T-helper 9 cell (primary cell): ENCODE results near the gene FAM3A.
"Not testable (repeated sequence)": the region's sequence is repeated elsewhere in the genome, so short reads cannot be mapped to it uniquely, and the experiment has no call there.

Experiments
- DNase-seq: peaks from one replicate; pipeline ENCODE4 v3.0.0-alpha.2; 2020

Gene FAM3A

DNA sequence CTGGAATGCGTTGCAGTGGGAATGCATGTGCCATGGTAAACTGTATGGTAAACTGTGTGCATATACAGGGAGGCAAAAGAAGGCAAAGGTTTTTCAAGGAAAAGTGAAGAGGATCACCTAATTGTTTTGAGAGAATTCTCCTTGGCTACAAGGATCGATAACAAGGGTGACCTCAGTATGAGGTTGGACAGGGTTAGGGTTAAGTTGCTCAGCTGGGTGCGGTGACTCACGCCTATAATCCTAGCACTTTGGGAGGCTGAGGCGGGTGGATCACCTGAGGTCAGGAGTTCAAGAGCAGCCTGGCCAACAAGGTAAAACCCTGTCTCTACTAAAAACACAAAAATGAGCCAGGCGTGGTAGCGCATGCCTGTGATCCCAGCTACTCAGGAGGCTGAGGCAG is 14.6 kb downstream of the FAM3A start:
- not testable (repeated sequence) for DNase-seq

GRCh38 chrX:154496591-154497137 is 19.4 kb downstream of the FAM3A start:
- DNase-seq: not testable (repeated sequence)

GRCh38 chrX:154495472-154495922 is 20.5 kb downstream of the FAM3A start:
- DNase-seq: no peak

- no peak for DNase-seq
Observed at GRCh38 chrX:154494715-154495114, 21.3 kb downstream of the FAM3A start.

DNA sequence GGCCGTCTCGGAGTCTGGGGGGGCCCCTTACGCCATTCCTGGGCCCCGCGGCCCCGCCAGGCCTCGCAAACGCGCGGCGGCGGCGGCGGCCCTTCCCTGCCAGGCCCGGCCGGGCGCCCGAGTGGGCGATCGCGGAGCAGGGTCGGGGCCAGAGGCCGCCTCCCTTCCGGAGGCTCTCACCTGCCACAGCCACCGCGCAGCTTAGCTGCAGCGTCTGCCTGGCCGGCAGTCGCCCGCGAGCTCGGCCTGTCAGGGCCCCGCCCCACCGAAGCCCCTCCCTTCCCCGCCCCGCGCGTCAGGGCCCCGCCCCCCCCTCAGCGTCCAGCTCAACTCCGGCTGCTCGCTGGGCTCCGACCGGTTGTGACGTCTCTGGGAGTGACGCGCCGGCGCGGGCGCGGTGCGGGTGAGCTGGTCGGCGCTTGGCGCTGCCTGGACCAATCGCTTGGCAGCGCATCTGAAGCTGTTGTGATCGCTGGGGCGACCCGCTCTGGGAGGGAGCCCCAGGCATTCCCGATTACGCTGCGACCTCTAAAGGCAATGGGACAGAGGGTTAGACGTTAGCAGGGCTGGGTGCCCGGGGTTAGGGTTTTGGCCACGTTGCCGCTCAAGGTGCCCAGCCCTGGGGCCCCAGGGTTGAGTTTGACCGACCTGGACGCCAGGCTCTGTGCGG is 25.5 kb downstream of the FAM3A start, which contains the start of gene SLC10A3:
Gene SLC10A3 (minus strand): TSS at position 216 of the 670 bp plus-strand sequence. CDS start 1,689 bp downstream, outside the sequence.
- peak; percentile 80 for DNase-seq

DNA sequence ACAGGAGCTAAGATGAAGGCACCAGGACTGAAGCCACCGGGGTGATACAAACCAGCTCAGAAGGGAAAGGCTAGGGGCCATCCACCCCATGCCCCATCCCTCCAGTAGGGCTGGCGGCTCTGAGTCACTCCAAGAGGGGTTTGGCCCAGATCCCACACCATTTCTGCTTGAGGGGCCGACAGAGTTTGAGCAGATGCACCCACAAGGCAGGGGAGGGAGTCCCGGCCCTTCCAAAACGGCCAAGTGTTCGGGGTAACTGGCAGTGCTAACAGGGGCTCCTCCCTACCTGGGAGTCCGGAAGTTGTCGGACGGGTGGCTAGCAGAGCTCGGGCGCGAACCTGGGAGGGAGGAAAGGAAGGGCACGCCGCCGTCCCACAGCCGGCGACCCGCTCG is 26.0 kb downstream of the FAM3A start:
- DNase-seq: no peak

- DNase-seq: no peak
Observed at GRCh38 chrX:154489182-154489581, 26.9 kb downstream of the FAM3A start.

GRCh38 chrX:154488336-154489075 is 27.5 kb downstream of the FAM3A start:
- no peak for DNase-seq

GRCh38 chrX:154487518-154488290 is 28.3 kb downstream of the FAM3A start:
- no peak for DNase-seq

DNA sequence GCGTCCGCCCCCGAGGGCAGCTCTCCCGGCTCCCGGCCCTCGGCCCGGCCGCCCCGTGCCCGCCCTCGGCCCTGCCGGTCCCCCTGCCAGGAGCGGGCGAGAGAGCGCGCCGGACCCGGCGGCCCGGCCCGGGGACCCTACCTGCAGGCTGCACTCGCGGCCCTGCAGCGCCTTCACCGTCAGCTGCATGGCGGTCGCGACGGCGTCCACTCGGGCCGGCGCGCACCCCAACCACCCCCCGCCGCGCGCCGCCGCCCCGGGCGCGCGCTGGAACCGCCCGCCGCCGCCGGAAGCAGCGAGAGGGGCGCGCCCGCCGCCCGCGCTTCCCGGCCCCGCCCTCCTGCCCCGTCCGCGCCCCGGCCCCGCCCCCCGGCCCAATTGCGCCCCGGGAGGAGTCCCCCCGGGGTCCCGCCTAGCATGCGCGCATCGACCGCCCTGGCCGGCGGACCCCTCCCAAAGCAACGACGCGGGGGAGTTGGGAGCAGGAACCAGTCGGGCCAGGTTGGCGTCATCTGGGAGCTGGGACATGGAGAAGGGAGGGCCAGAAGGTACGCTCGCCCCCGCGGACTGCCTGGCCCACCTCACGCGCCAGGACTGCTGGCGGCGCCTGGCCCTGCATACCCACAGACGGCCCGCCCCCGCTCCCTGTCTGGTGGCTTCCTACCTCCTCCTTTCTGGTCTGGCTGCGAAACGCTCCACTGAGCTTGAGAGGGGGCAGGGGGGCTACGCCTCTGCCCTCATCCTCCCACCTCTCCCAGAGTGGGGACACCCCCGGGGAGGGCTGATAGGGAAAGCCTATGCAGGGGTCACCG is 29.4 kb downstream of the FAM3A start, which contains the start of gene UBL4A:
Gene UBL4A (minus strand): TSS at position 220 of the 812 bp plus-strand sequence. CDS start 31 bp downstream, at position 189.
- peak; percentile 47 for DNase-seq

GRCh38 chrX:154486052-154486395 is 30.0 kb downstream of the FAM3A start:
- DNase-seq: peak; percentile 22

DNA sequence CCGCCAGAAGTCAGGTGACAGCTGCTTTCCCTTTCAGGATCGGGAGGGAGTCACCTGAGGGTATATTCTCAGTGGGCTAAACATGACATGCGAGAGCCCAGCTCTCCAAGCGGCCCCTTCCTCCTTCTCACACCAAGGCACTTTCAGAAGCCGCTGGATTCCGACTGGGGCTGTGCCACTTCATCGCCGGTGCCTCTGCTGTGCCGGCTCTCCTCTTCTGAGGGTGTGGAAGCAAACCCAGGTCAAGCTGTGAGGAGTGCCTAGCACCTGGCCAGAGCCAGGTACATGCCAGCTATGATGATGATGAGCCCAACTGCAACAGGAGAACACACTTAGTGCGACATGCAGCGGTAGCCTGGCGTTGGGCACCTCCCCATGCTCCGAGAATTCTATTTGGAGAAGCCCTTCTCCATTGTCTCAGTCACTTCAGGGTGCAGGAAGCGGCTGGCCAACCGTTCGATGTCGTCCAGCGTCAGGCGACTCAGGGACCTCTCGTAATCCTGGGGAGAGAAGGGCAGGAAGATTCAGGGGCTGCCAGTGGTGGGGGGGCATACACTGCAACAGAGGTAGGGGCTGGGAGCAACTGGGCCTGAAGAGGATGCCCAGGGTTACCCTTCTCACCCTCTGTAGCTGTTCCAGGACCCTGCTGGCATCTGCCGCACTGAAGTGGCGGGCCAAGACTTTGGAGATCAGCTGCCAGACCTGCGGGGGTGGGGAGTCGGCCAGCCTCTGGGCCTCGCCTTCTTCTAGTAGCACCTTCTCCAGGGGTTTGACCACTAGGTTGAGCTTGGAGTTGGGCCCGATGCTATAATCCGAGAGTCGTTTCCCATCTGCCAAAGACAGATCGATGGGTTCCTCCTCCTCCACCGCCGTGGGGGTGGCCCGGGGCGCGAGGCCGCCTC is 30.6 kb downstream of the FAM3A start:
- DNase-seq: no peak

DNA sequence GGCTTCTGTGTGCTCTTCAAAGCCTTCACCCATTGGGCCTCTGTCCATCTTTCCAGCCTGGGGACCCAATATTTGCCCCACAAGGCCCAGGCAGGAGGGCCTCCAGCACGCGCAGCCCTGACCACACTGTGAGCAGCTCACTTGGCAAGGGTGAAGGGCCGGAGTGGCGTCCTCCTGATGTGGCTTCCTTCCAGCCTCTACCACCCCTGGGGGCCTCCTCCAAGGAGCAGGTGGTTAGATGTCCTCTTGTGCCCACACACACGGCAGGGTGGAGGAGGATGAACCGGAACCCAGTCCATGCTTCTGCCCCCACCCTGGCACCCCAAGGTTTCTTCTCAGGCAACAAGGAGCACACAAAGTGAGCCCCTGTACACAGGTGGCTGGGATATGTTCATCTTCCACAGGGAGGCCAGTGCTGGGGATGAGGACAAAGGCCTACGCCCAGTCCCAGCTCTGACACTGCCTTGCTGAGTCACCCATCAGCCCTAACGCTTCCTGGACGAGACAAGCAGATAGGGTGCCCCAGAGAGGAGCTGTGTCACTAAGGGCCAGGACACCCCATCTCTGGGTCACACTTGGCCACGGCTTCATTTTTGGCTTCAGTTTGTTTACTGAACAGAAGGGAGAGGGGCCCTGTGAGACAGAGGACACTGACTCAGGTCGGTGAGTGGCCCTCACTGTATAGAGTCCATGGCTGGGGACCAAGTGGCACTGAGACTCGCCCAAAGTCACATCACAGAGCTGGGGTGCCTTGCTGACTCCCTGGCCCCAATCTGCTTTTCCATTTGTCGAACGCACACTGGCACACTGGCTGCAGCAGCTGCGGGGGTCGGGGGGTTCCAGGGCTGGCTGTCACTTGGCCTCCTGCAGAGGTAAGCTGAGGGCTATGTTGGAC is 31.5 kb downstream of the FAM3A start:
- no peak for DNase-seq

DNA sequence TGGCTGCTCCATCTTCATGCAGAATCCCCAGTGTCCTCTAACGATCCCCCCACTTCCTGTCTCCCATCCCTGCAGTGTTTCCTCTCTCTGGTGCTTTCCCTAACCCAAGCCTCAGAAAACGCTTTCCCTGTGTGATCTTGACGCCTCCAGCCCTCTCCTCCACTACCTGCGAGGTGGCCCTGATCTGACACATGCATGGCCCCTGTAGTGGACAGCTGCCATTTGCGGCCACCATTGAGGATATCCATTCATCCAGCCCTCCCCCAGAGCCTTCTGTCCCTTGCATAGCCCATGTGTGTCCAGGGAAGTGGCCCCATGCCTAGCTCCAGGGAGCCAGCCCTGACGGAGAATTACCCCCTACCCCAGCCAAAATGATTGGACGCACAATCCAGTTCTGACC is 32.7 kb downstream of the FAM3A start:
- no peak for DNase-seq

DNA sequence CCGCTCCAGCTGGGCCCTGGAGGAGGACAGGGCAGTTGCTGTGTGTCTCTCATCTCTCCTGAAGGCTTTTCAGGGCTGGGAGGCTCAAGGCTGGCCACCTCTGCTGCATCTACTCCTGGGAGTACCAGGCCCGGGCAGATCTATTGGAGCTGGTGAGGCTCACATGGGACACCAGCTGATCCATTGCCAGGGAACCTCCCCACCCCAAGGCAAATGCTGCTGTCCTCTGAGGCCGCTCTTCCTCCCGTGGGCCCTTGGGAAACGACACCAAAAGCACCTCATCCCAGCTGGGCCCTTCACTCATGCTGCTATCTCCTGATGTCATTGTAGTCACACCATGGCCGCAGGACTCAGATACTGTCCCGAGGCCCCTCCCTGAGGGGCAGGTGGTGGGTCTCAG is 33.2 kb downstream of the FAM3A start:
- no peak for DNase-seq

DNA sequence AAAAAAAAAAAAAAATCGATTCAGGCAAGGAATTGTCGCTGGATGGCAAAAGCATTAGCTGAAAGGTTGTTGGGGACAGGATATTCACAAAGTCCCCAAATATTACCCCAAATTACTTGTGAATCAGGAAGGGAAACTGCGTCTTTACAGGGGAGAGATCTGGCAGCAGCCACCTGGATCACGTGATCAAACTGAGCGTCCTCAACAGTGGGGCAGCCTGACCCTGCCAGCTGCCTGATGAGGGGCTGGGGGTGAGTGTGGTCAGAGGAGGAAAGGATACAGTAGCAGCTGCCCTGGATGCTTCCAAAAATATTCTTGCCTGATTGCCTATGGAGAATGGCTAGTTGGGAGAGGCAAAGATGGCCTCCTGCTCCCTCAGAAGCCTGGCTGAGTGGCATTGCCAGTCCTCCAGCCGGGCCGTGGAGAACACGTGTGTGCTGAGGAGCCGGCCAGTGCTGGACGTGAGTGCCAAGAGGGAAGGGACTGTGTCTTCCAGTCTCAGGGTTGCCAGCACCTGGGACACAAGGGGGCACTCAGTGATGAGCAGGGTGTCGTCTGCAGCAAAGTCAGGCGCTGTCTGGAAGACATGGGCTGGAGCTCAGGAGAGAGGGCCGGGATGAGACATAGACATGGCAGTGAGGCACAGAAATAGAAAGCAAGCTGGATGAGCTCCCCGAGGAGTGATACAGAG is 34.0 kb downstream of the FAM3A start:
- DNase-seq: no peak

DNA sequence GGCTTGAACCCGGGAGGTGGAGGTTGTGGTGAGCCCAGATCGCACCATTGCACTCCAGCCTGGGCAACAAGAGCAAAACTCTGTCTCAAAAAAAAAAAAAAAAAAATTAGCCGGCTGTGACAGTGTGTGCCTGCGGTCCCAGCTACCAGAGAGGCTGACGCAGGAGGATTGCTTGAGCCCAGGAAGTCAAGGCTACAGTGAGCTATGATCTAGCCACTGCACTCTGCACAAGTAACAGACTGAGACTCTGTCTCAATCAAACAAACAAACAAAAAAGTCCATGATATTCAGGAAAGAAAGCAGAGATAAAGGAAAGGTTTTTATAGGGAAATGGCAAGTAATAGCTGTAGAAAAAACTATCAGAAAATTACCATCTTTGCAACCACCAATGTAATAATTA is 34.8 kb downstream of the FAM3A start:
- DNase-seq: no peak

DNA sequence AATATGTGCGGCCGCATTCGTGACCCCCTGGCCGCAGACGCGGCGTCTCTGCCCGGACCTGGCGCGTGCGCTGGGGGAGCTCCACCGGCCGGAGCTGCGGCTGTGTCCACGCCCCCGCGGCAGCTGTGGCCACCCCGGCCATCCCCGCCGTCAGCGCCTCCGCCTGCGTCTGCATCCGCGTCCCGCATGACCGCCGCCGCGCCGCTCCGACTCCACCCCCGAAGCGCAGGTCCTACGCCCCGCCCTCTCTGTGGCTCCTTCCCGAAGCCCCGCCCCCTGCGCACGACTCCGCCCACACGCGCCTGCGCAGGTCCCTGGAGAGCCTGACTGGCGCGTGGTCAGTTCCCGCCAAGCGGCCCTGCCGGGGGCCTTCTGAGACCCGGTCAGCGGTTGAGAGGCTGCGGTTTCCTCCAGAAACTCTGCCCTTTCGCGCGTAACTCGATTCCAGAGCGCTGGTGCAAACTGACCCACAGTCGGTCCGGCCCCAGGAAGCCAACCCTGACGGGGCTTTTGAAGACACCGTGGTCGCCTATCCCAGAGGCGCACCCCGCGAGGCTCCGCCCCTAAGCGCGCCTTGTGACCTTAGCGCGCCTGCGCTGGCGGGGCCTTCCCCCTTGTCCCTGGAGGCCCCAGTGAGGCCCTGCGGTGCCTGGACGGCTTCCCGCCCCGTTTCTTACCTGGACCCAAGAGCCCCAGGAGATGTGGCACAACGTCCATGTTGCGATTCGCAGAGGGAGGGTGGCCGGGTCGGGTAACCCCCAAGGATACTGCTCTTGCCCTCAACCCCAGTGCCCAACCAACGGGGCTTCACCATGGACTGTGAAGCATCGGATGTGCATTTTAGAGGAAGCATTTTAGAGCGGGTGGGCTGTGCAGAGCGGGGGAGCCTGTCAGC is 37.1 kb downstream of the FAM3A start, which contains the start of gene LAGE3:
Gene LAGE3 (minus strand): TSS at position 554 of the 895 bp plus-strand sequence. CDS start 366 bp downstream, at position 188.
- peak; percentile 91 for DNase-seq
